ENCODE data around the gene KLHL40. TPM values are rescaled to one million over a fixed set of nuclear protein-coding genes. Genes with fewer than 3 reads are reported as not detected.

Gene KLHL40
- total RNA-seq, 4 donors from 2014 or later = 0.19 TPM; not detected in 3

- no peak for DNase-seq (ENCODE audit: low spot score)
- no peak for ATAC-seq (ENCODE audit: low FRiP score)
- no peak for TF ChIP-seq CTCF (IDR thresholded peaks at IDR 0.05)
Measured at GRCh38 chr3:42666022-42666421, 19.3 kb upstream of the KLHL40 start.

- no peak for ATAC-seq (ENCODE audit: low FRiP score)
- TF ChIP-seq CTCF (IDR thresholded peaks at IDR 0.05) = no peak
- no peak for DNase-seq (ENCODE audit: low spot score)
Measured at GRCh38 chr3:42666577-42666998, 18.7 kb upstream of the KLHL40 start.

- no peak for TF ChIP-seq CTCF (IDR thresholded peaks at IDR 0.05)
- DNase-seq (ENCODE audit: low spot score) (peak; percentile 20), ATAC-seq (ENCODE audit: low FRiP score) (no peak)
Measured at GRCh38 chr3:42667096-42667522, 18.2 kb upstream of the KLHL40 start.

GRCh38 chr3:42667523-42668412, 17.6 kb upstream of the KLHL40 start:
- DNase-seq (ENCODE audit: low spot score) (peak; percentile 6), ATAC-seq (ENCODE audit: low FRiP score) (no peak)
- TF ChIP-seq CTCF (IDR thresholded peaks at IDR 0.05) = no peak

GRCh38 chr3:42668413-42668760, 16.9 kb upstream of the KLHL40 start:
- DNase-seq (ENCODE audit: low spot score) = peak; percentile 6
- no peak for TF ChIP-seq CTCF (IDR thresholded peaks at IDR 0.05)

GRCh38 chr3:42668793-42669217, 16.5 kb upstream of the KLHL40 start:
- DNase-seq (ENCODE audit: low spot score) (peak; percentile 16), ATAC-seq (ENCODE audit: low FRiP score) (peak; percentile 22)
- no peak for TF ChIP-seq CTCF (IDR thresholded peaks at IDR 0.05)

More at GRCh38 chr3:42668413-42668760, 16.9 kb upstream of the KLHL40 start:
- ATAC-seq (ENCODE audit: low FRiP score) = no peak

Measured in omental fat pad (tissue), 4 donors.